Heart left ventricle (tissue), 13 donors: ENCODE measurements around the gene ELOA.

ENCODE experiments used
- CTCF ChIP-seq, 12 donors: fragments of 200-600 bp; sonication (generic) in 4 of 12; IDR thresholded peaks; one replicate each; pipeline versions ENCODE4 v1.5.0 to v1.8.0; 2018 to 2022; ENCODE audit warnings: antibody characterized with exemption in 12 of 12, mild to moderate bottlenecking in 5 of 12
- POLR2A ChIP-seq, 2 donors: fragments of 450-650 bp; IDR thresholded peaks; one replicate each; pipeline ENCODE4 v1.6.1; 2017; ENCODE audit warnings: antibody characterized with exemption in 2 of 2, mild to moderate bottlenecking in 2 of 2, moderate library complexity in 2 of 2
- donor health status: ischemic (EF 13 %, LVEDD 7.1; RV severe dilation, severe dysfunction).
- donor health status: DM: no; HTN: yes; CAD: no.
- donor health status: DM: no; HTN: no; CAD: no.
- donor health status: ischemic (EF 25% LVEDD 6.9; RV normal size, moderate dysfunction).
- donor health status: ischemic (EF 25% LVEDD 5.7; RV mildly dilated, moderate dysfunction).
- donor health status: ischemic (EF 35%, LVEDD 5.7; RV mildly dilated, moderate dysfunction).
- donor health status: nonischemic (EF 11% LVEDD 7.7; RV severe dilation, severe dysfunction).
- donor health status: DM: yes; HTN: yes; CAD: no.
- donor health status: PGD.
- donor health status: ischemic (EF 29% LVEDD 5.4; RV normal size, mild dysfunction).
- donor health status: nonischemic (EF 23%, LVEDD 6.1; RV moderate dilation, normal function).

GRCh38 chr1:23805025-23805424, 61.8 kb downstream of the ELOA start:
- TF ChIP-seq CTCF (IDR thresholded peaks at IDR 0.05) = no peak
- no peak for TF ChIP-seq POLR2A (IDR thresholded peaks at IDR 0.05)
